NCI-H345 treated with DMSO at 0.1 percent for 48 hours (cell line): ENCODE measurements around the gene EIF1.
"Not testable (repeated sequence)": the region's sequence is repeated elsewhere in the genome, so short reads cannot be mapped to it uniquely, and the experiment has no call there.

Experiments
- DNase-seq: peaks from one replicate; lab custom pipeline; 2025; ENCODE audit not compliant: unreplicated experiment; lab: John Stamatoyannopoulos, UW

The EIF1 gene

DNA sequence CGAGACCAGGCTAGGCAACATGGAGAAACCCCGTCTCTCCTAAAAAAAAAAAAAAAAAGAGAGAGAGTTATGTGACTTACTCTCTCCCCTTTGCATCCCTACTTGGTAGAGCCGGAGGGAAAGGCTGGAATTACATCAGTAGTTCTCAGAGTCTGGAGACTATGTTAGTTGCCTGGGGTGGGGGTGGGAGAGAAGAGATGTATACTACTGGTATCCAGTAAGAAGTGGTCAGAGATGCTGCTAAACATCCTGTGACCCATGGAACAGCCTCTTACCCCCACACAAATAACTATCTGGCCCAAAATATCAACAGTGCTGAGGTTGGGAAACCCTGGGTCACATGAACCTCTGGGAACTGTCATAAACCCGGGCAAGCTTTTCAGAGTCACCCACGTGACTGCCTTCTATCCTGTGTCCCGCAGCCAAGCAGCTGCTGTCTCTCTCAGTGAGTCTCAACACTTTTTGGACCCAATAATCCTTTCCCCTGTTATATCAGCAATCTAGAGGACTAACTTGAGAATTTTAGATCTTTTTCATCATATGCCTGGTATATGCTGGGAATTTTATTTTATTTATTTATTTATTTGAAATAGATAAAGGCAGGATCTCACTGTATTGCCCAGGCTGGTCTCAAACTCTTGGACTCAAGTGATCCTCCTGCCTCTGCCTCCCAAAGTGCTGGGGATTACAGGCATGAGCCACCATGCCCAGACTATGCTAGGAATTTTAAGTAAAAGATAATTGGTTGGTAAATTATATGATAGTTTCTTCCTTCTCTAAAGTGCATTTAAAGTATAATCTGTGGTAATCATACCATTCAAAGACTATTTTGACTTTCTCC lies 8.7 kb downstream of the EIF1 start:
- DNase-seq, result no peak

DNA sequence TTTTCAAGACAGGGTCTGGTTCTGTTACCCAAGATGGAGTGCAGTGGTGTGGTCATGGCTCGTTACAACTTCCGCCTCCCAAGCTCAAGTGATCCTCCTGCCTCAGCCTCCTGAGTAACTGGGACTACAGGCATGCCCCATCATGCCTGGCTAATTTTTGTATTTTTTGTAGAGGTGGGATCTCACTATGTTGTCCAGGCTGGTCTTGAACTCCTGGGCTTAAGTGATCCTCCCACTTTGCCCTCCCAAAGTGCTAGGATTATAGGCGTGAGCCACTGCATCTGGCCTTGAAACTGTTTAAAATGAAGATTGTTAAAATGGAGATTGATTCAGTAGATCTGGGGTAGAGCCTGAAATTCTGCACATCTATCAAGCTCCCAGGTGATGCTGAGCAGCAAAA lies 12.2 kb downstream of the EIF1 start:
- not testable (repeated sequence) for DNase-seq

DNA sequence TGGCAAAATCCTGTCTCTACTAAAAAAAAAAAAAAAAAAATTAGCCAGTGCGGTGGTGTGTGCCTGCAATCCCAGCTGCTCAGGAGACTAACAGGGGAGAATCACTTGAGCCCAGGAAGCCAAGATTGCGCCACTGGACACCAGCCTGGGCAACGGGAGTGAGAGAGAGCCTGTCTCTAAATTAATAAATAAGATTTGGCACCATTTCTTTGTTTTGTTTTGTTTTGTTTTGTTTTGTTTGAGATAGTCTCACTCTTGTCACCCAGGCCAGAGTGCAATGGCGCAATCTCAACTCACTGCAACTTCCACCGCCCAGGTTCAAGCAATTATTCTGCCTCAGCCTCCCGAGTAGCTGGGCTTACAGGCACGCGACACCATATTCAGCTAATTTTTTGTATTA lies 14.0 kb downstream of the EIF1 start:
- no peak for DNase-seq

DNA sequence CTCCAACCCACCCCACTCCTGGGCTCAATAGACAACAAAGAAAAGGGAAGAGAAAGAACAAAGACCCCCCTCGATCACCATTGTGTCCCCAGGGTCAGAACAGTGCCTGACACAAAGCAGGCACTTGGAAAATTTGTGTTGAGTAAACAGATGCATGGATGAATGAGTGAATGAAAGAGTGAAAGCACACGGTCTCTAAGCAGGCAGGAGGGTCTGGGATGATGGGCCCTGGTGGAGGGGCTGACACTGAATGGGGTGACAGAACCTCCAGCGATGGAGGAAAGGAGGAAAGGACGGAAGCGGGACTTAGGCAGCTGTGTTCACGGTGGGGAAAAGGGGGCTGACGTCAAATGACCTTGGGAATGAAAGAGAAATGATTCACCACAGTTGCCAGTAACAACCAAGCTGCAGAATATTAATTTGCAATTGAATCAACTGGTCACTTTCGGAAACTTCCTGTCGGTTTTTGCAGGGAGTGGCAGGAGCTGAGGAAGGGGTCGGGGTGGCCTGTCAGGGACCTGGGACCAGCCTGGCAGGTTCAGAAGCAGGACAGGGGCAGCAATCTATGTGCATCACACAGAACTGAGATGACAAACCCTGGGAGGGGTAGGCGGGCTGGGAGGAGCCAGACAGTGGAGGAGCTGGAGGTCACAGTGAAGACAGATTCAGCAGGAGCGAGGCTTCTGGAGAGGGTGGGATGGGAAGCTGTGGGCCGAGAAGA lies 16.7 kb downstream of the EIF1 start:
- DNase-seq, result no peak

DNA sequence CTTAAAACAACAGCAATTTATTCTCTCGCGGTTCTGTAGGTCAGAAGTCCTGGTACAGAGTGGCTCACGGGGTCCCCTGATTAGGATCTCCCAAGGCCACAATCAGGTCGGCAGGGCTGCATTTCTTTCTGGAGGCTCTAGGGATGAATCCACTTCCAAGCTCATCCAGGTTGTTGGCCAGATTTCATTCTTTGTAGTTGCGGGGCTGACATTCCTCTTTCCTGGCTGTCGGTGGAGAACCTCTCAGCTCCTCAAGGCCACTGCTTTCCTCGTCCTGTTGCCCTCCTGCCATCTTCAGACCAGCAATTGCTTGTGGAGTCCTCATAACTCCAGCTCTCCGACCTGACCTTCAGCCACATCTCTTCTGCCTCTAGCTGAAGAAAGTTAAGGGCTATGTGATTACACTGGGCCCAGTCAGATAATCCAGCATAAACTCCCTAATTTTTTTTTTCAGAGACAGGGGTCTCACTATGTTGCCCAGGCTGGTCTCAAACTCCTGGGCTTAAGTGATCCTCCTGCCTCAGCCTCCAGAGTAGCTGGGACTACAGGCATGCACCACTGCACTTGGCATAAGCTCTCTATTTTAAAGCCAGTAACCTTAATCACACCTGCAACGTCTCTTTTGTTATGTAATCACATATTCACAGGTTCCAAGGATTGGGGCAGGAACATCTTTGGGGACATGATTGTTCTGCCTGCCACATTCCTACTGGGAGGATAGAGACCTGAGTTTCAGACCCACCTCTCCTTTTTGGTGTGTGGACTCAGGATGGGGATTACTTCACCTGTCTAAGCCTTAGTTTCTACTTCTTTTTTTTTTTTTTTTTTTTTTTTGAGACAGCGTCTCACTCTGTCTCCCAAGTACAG lies 19.4 kb downstream of the EIF1 start:
- no peak for DNase-seq

DNA sequence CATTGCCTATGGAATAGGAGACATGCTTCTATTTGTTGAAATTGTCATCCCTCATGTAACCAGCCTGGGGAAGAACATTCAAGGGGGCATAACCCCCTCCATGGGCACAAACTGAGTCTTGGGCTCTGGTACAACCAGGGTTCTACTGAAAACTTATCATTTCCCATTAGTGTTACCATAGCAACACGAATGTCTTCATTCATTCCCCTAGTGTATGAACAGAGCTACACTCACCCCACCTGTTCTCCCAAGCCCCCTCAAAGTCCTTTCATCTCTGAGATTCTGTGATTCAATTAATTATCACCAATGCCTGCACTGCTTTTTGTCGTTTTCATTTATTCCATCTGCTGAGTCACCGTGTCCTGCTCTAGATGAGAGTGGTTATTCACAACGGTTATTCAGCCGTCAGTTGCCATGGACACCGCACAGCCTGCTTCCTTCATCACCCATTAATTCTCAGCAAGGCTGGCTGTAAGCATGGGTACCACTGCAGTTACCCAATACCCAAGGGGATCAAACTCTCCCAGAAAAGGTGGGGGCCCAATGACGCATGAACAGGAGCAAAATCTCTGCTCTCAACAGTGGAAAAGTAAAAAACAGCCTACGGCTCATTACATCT lies 21.9 kb downstream of the EIF1 start:
- DNase-seq, result no peak

DNA sequence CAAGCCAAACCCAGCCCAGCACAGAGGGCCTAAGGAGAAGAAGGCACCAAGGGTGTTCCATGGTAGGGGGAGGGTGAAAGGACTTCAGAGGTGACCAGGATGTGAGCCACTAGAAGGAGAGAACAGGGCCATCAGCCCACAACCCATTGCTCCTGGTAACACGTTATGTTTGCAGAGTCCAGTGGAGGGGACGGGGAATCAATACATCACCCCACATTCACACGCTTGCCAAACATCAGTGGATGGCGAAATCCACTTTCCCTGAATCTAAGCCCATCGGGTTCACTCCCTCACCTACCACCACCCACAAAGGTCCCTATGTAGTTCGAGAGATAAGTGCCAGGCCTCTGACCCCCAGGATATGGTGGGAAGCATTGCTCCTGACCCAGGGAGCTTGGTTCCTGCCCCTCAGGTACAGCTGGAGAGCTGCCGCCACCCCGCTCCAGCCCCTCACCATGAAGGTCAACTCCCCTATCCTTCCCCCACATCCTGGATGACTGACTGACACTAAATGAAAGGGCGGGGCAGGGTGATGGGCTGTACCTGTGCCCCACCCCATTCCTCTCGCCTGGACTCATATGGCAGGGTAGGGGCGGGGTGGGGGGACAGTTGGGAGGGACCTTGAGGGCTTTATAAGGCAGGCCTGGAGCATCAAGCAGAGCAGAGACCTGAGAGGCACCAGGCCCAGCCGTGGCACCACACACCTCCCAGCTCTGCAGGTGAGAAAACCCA lies 23.1 kb downstream of the EIF1 start, which contains the start of gene GAST:
GAST (plus strand) TSS at position 663 of the 732 bp plus-strand sequence. CDS start 3,106 bp downstream, outside the sequence.
- DNase-seq, result no peak

DNA sequence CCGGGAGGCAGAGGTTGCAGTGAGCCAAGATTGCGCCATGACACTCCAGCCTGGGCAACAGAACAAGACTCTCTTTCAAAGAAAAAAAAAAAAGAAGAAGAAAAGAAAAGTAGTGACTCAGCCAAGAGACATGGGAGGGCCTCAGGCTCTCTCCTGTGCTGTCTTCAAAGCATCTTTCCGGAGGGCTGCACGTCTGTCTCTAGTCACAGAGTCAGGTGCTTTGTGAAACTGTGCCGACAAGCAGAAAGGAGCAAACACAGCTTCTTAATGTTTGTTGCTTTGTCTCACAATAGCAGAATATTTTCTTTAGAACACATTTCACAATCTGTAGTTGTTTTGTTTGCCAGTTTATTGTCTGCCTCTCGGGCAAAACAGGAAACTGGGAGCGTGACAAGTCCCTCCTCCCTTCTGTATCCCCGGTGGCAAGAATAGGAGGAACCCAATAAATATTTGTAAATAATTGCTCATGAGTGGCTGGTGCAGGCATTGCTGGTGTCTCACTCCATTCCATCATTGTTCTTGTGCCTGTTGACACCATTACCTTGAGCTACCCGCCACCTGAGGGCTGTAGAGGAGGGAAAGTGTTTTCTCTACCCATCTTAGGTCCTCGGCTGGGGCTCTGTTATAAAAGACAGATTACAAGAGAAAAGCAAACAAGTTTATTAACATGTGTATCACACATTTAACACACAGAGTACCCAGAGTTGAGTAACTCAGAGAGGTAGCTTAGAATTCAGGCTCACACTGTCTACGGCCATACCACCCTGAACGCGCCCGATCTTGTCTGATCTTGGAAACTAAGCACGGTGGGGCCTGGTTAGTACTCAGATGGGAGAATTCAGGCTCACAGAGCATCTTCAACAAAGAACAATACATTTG lies 29.0 kb downstream of the EIF1 start:
- no peak for DNase-seq

DNA sequence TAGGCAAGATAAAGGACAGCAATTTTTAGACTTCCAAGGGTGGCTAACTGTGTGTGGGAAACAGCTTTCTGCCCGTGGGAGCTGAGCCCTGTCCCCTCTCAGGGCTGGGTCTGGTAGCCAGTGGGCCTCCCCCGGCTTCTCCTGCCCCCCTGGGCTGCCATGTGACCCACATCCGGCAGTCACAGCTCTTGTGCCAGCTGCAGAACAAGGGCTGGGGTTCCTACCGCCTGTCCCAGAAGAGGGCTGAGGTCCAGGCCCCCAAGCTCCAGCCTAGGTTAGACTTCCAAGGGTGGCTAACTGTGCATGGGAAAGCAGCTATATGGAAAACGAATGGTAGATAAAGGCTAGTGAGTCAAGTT lies 29.6 kb downstream of the EIF1 start:
- DNase-seq, result no peak

DNA sequence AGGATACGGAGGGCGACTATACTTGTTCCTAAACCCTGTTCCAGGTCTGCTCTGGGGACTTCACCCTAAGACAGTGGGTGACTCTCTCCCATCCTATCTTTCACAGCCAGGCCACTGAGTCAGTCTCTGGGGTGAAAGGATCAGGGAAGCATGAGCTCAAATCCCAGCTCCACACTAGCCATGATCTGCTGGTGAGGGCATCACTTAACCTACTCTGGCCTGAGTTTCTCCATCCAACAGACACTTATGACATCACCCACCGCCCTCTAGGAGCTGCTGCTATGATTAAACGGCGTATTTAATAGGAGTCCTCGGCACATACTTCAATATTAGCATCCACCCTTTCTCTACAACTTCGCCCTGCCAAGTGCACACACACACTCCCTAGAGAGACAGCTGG lies 33.5 kb downstream of the EIF1 start:
- no peak for DNase-seq

DNA sequence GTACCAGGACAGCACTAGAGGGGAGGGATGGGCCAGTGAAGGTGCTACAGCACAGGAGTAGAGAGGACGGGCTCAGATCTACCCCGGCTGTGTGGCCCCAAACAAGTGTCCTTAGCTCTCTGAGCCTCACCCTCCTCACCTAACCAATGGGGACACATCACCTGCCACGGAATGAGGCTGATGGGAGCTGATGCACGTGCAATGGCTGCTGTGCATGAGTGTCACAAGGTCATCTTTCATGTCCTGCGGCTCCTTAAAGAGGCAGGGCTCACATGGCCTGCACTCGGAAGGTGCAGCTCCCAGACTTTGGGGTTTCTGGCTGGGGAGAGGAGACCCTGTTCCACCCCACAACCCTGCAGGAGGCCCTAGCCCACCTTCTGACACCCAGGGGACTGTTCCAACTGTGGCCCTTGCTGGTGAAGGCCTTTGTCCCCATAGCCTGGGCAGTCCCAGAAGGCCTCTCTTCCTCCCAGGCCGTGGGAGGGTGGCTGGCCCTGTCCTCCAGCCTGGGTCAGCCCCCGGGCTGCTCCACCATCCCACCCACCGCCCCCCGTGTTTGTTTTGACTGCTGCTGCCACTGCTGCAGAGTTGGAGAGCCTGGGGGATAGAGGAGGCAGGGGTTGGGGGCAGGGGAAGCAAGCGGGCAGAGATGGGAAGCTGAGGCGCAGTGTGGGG lies 35.3 kb downstream of the EIF1 start:
- DNase-seq, result no peak

DNA sequence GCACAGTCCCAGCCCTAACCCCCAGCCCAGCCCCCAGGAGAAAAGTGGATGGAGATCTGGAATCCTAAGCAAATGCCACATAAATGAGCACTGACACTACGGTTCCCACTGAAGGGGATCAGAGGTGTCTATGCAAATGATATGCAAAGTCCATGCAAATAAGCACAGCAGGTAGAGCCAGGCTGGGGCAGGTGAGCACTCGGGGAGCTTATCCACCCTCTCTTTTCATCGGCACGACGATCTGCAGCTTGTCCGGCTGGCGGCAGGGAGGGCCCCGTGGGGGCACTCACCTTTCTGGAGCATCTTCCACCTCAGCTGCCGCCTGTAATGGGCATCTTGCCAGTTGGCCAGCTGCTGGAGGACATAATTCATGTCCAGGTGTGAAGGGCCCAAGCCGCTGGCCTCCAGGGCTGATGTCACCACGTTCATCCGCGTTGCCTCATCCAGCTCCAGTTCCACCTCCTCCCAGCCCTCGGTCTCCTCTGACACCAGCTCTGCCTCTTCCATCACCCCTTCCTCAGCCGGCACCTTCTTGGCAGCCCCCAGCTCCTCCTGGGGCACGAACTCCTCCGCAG lies 35.9 kb downstream of the EIF1 start:
- no peak for DNase-seq

DNA sequence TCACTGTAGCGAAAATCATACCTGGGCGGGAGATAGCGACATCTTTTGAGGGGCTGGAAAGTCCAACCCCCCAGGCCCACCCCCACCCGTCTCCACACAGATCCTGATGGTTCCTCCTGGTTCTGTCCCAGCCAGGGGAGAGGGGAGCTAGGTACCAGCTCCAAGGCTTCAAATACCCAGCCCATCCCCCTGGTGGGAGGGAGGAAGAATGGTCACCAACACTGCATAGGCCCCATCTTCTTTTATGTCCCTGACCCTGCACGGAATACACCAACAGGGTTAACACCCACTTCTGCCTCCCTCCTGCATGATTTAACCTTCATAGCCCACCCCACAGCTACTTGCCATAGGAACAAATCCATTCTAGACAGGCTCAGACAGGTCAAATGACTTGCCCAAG lies 36.4 kb downstream of the EIF1 start:
- no peak for DNase-seq

DNA sequence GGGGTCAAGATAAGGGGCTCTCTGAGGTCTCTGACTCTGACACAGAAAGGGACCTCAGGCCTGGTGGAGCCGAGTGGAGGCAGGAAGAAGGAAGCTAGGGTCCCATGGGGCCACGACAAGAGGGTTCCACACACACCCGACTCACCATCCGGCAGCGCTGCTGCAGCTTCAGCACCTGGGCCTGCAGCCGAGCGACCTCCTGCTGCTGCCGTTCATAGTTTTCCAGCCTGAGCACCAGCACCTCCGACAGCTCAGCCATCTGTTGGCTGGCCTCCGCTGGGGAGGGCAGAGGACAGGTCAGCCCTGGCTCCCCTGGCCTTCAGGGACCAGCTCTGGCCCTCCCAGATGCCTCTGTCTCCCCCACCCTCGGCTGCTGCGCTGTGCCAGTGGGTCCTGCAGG lies 39.4 kb downstream of the EIF1 start:
- DNase-seq, result no peak

DNA sequence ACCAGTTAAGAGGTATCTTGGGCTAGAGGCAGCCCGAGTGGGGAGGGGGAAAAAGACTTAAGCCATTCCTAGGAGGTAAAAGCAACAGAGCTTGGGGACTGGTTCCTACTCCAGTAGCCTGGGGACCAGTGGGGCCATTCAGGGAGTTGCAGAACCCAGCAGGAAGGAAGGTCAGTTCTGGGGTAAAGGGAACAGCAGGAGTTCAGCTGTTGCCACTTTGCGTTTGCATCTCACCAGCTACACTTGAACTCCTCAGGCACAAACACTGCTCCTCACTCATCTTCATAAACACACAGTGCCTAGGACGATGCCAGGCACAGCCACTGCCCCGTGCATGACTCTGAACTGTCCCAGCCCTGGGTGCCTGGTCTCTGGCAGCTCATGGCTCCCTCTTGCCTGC lies 41.8 kb downstream of the EIF1 start:
- DNase-seq, result no peak

DNA sequence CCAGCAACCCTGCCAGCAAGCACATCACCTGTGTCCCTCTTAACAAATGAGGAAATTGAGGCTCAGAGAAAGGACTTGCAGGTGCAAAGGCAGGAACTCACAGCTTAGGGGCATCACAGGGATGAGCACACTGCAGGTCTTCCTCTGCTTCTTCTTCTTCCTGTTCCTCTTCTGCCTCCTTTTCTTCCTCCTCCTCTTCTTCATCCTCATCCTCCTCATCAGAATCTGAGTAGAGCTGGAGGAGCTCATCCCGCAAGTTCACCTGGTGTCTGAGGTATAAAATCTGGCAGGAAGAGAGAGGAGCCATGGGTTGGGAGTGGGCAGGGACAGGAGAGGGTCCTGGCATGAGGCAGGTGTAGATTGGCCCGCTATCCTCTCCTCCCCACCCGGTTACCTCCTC lies 43.2 kb downstream of the EIF1 start:
- no peak for DNase-seq

DNA sequence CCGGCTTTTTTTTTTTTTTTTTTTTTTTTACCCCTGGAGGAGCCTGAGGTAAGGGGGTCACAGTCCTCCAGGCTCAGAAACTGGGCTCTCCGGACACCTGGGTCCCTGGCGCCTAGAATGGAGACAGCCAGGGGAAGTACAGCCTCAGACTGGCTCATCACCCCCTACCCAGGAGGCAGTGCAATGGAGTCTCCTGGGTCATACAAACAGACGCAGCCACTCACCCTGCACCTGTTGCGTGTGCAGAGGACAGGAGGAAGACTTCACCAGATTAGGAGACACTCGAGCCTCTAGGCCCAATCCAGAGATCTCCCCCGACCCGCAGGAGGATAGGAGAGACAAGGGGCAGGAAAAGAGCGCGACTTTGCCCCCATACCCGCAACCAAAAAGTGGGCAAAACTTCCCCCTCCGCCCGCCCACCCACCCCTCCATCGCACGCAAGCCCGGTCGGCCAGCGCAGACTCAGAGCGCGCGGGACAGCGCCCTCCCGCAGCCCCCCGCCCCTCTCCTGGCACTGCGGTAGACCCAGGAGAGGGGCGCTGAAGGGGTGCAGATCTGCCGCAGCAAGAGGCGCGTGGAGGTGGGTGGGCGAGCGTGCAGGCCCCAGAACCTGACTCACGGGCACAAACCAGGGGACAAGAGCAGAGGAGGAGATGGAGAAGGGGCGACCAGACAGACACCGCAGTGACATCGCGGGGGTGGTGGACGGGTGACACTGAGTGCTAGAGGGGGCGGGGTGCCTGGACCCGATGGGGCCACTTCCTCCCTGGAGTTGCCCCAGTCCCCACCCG lies 44.9 kb downstream of the EIF1 start:
- DNase-seq, result no peak
